Caco-2 (cell line): Measurements from ENCODE around the gene PRLHR. TPM values are rescaled to one million over a fixed set of nuclear protein-coding genes. Genes with fewer than 3 reads are reported as not detected.

ENCODE experiments used
- BruUV-seq: library from RNA; stranded (reverse); fragments of 400-500 nt; replicated peaks from 2 replicates; lab custom pipeline; 2021; lab: Mats Ljungman, UMichigan
- CTCF ChIA-PET: fragments of 300-600 bp; sonication (Branson Sonifier 250); formaldehyde crosslinking; loops from one replicate; lab custom pipeline; 2022; ENCODE audit warnings: antibody characterized with exemption; lab: Charles Lee
- POLR2A ChIA-PET: fragments of 300-600 bp; sonication (Branson Sonifier 250); formaldehyde crosslinking; loops from one replicate; lab custom pipeline; 2022; ENCODE audit warnings: antibody characterized with exemption; lab: Charles Lee
- DNase-seq, 2 experiments: peaks; one replicate each; pipeline versions ENCODE4 v3.0.0 to v3.0.0-alpha.2; 2020 to 2022
- H3K27me3 ChIP-seq: replicated peaks from 2 replicates; pipeline ENCODE4 v1.6.0; 2011; ENCODE audit warnings: low read length; ENCODE audit not compliant: control insufficient read depth, insufficient read depth
- H3K36me3 ChIP-seq: 2 replicates; pipeline ENCODE4 v1.5.1; 2011; ENCODE audit warnings: low read length; ENCODE audit not compliant: control insufficient read depth, insufficient read depth
- H3K4me1 ChIP-seq: fragments of 250-450 bp; sonication (Bioruptor Pico); 2 replicates; pipeline ENCODE4 v1.5.1; 2020; ENCODE audit warnings: mild to moderate bottlenecking
- H3K4me3 ChIP-seq: 2 replicates; pipeline ENCODE4 v1.5.1; 2011; ENCODE audit warnings: low read depth, mild to moderate bottlenecking, control low read depth, low read length
- H3K9me3 ChIP-seq: fragments of 250-450 bp; sonication (Bioruptor Pico); 2 replicates; pipeline ENCODE4 v1.5.1; 2020; ENCODE audit warnings: mild to moderate bottlenecking, moderate library complexity
- H3K27ac Mint-ChIP-seq: one replicate; pipeline ENCODE4 v1.8.0; 2022; ENCODE audit warnings: mixed read lengths; ENCODE audit not compliant: unreplicated experiment
- H3K27me3 Mint-ChIP-seq: one replicate; pipeline ENCODE4 v1.8.0; 2022; ENCODE audit warnings: mixed read lengths; ENCODE audit not compliant: insufficient read depth, unreplicated experiment
- H3K36me3 Mint-ChIP-seq: one replicate; pipeline ENCODE4 v1.8.0; 2022; ENCODE audit warnings: mild to moderate bottlenecking, mixed read lengths; ENCODE audit not compliant: insufficient read depth, unreplicated experiment
- H3K4me1 Mint-ChIP-seq: one replicate; pipeline ENCODE4 v1.8.0; 2022; ENCODE audit warnings: low read depth, mixed read lengths; ENCODE audit not compliant: unreplicated experiment
- H3K4me3 Mint-ChIP-seq: one replicate; pipeline ENCODE4 v1.8.0; 2022; ENCODE audit warnings: mild to moderate bottlenecking, moderate library complexity, mixed read lengths; ENCODE audit not compliant: unreplicated experiment
- H3K9me3 Mint-ChIP-seq: one replicate; pipeline ENCODE4 v1.8.0; 2022; ENCODE audit warnings: mixed read lengths; ENCODE audit not compliant: unreplicated experiment
- CTCF ChIP-seq, 2 experiments: fragments of 200-600 bp in 1 of 2; IDR thresholded peaks; 1 replicate in 1 of 2; 2 replicates in 1 of 2; pipeline versions ENCODE4 v1.5.1 to v1.8.0; 2011 to 2022; ENCODE audit warnings: antibody characterized with exemption in 1 of 2, control low read depth in 1 of 2, inconsistent platforms in 1 of 2, low read depth in 1 of 2, low read length in 1 of 2, mild to moderate bottlenecking in 1 of 2, moderate library complexity in 1 of 2; ENCODE audit not compliant: insufficient read depth in 1 of 2, severe bottlenecking in 1 of 2, unreplicated experiment in 1 of 2
- intact Hi-C: fragments of 100-400 bp; cut with micrococcal nuclease; formaldehyde crosslinking; loops from one replicate; pipeline ENCODE4 v1.10.0; 2022; ENCODE audit not compliant: unreplicated experiment
- total RNA-seq: library from RNA; stranded (reverse); gene quantifications from 2 replicates; pipeline ENCODE4 v1.2.3, GENCODE V29; 2022

Gene PRLHR
- total RNA-seq, 1 experiment from 2014 or later: not detected

- Histone ChIP-seq H3K4me1 (no peaks in the 10 kb centered on the region), H3K4me3 (no peak overlapping the region), H3K9me3 (no peaks in the 10 kb centered on the region), H3K27me3 (peaks cover 1% of the 10 kb centered on the region; the same call in 1 of the 2 replicates), H3K36me3 (no peaks in the 10 kb centered on the region)
- no peaks in the 10 kb centered on the region for H3K9me3 Mint-ChIP-seq
- H3K36me3 Mint-ChIP-seq: no peaks in the 10 kb centered on the region
- H3K4me3 Mint-ChIP-seq: no peak overlapping the region
- ChIA-PET CTCF (no interaction called here), POLR2A (no interaction called here)
- TF ChIP-seq CTCF (IDR thresholded peaks at IDR 0.05; ENCODE audit: insufficient read depth in 1 of 2, low read depth in 1 of 2, low read length in 1 of 2, severe bottlenecking in 1 of 2, unreplicated experiment in 1 of 2): no peak
- H3K27ac Mint-ChIP-seq: no peak overlapping the region
- no peaks in the 10 kb centered on the region for H3K4me1 Mint-ChIP-seq
- intact Hi-C loops: no loop called here
- peaks cover 21% of the 10 kb centered on the region for H3K27me3 Mint-ChIP-seq
- BruUV-seq: no TSS peak
- DNase-seq: no peak
Observed at GRCh38 chr10:118542205-118542604, 53.2 kb downstream of the PRLHR start.

GRCh38 chr10:118541718-118542117 lies 53.7 kb downstream of the PRLHR start:
- Histone ChIP-seq H3K36me3 (no peaks in the 10 kb centered on the region), H3K9me3 (no peaks in the 10 kb centered on the region), H3K4me3 (no peak overlapping the region), H3K4me1 (no peaks in the 10 kb centered on the region), H3K27me3 (peaks cover 1% of the 10 kb centered on the region; the same call in 1 of the 2 replicates)
- Mint-ChIP-seq H3K9me3 (no peaks in the 10 kb centered on the region), H3K4me3 (no peak overlapping the region), H3K4me1 (no peaks in the 10 kb centered on the region), H3K27ac (no peak overlapping the region), H3K36me3 (no peaks in the 10 kb centered on the region), H3K27me3 (peaks cover 21% of the 10 kb centered on the region)
- ChIA-PET CTCF (no interaction called here), POLR2A (no interaction called here)
- no peak for DNase-seq
- intact Hi-C loops: no loop called here
- no TSS peak for BruUV-seq
- TF ChIP-seq CTCF (IDR thresholded peaks at IDR 0.05; ENCODE audit: insufficient read depth in 1 of 2, low read depth in 1 of 2, low read length in 1 of 2, severe bottlenecking in 1 of 2, unreplicated experiment in 1 of 2): no peak

Other genes with a start within 250 kb of the PRLHR start
- gene CACUL1, start 159.3 kb upstream of the PRLHR start, total RNA-seq: 39.2 and 42.7 TPM in 2 replicates